Measurements from ENCODE around the gene TMEM183A. TPM values are rescaled to one million over a fixed set of nuclear protein-coding genes. Genes with fewer than 3 reads are reported as not detected.

Gene TMEM183A
- total RNA-seq, 1 experiment from 2014 or later, result 119 TPM

- no peaks in the 10 kb centered on the region for H3K27me3 ChIP-seq (ENCODE audit: low read length)
- BruUV-seq (replicated peaks), result no TSS peak
- H3F3A ChIP-seq (ENCODE audit: low read length, unreplicated experiment), result no peaks in the 10 kb centered on the region
- H3K4me2 ChIP-seq (ENCODE audit: low read length), result no peak overlapping the region
- no peaks in the 10 kb centered on the region for H3K9me2 ChIP-seq (replicated peaks; ENCODE audit: low read length)
- no peaks in the 10 kb centered on the region for H3K9me3 ChIP-seq (ENCODE audit: low read length)
- intact Hi-C loops (cut with micrococcal nuclease), result no loop called here
- TF ChIP-seq EZH2 (IDR thresholded peaks at IDR 0.05; ENCODE audit: low read length, unreplicated experiment) (no peak), EZH2phosphoT487 (IDR thresholded peaks at IDR 0.05; ENCODE audit: borderline replicate concordance, low read length) (no peak), CTCF (conservative IDR thresholded peaks at IDR 0.05; ENCODE audit: low read depth, low read length) (no peak)
- no peaks in the 10 kb centered on the region for H4K20me1 ChIP-seq (ENCODE audit: low read length)
- no peaks in the 10 kb centered on the region for H3K79me2 ChIP-seq (ENCODE audit: low read length)
- no peak for ATAC-seq
- H3K4me3 ChIP-seq (ENCODE audit: low read length), result no peak overlapping the region
- no peaks in the 10 kb centered on the region for H3K36me3 ChIP-seq (ENCODE audit: low read depth, low read length)
- ChIA-PET CTCF (no interaction called here), POLR2A (ENCODE audit: unreplicated experiment) (no interaction called here)
- H3K4me1 ChIP-seq (ENCODE audit: insufficient read depth, low read length), result peaks cover 7% of the 10 kb centered on the region; the same call in 1 of the 2 replicates
- no peak overlapping the region for H3K9ac ChIP-seq (ENCODE audit: low read length)
- H2AFZ ChIP-seq (ENCODE audit: low read length), result no peak overlapping the region
- no peak overlapping the region for H3K27ac ChIP-seq (ENCODE audit: low read length)
- DNase-seq, result no peak
These were observed 38.8 kb downstream of the TMEM183A start for GRCh38 chr1:203045821-203046594.

GRCh38 chr1:203046984-203047630 is 39.9 kb downstream of the TMEM183A start:
- ChIA-PET CTCF (no interaction called here), POLR2A (ENCODE audit: unreplicated experiment) (no interaction called here)
- TF ChIP-seq EZH2 (IDR thresholded peaks at IDR 0.05; ENCODE audit: low read length, unreplicated experiment) (no peak), EZH2phosphoT487 (IDR thresholded peaks at IDR 0.05; ENCODE audit: borderline replicate concordance, low read length) (no peak), CTCF (conservative IDR thresholded peaks at IDR 0.05; ENCODE audit: low read depth, low read length) (no peak)
- Histone ChIP-seq H3K4me2 (ENCODE audit: low read length) (no peak overlapping the region; the same call in 1 of the 2 replicates), H3K27ac (ENCODE audit: low read length) (no peak overlapping the region), H3F3A (ENCODE audit: low read length, unreplicated experiment) (no peaks in the 10 kb centered on the region), H4K20me1 (ENCODE audit: low read length) (no peaks in the 10 kb centered on the region), H3K4me1 (ENCODE audit: insufficient read depth, low read length) (peaks cover 7% of the 10 kb centered on the region; the same call in 1 of the 2 replicates), H3K9me2 (replicated peaks; ENCODE audit: low read length) (no peaks in the 10 kb centered on the region), H3K27me3 (ENCODE audit: low read length) (no peaks in the 10 kb centered on the region), H3K36me3 (ENCODE audit: low read depth, low read length) (no peaks in the 10 kb centered on the region), H3K9ac (ENCODE audit: low read length) (no peak overlapping the region), H3K4me3 (ENCODE audit: low read length) (no peak overlapping the region), H2AFZ (ENCODE audit: low read length) (no peak overlapping the region), H3K9me3 (ENCODE audit: low read length) (no peaks in the 10 kb centered on the region), H3K79me2 (ENCODE audit: low read length) (no peaks in the 10 kb centered on the region)
- DNase-seq (peak; percentile 79), ATAC-seq (peak; percentile 99)
- intact Hi-C loops (cut with micrococcal nuclease), result no loop called here
- BruUV-seq (replicated peaks), result no TSS peak

- BruUV-seq (replicated peaks), result no TSS peak
- Histone ChIP-seq H3K36me3 (ENCODE audit: low read depth, low read length) (no peaks in the 10 kb centered on the region), H3K9ac (ENCODE audit: low read length) (no peak overlapping the region), H3F3A (ENCODE audit: low read length, unreplicated experiment) (no peaks in the 10 kb centered on the region), H3K27me3 (ENCODE audit: low read length) (no peaks in the 10 kb centered on the region), H3K4me1 (ENCODE audit: insufficient read depth, low read length) (peaks cover 7% of the 10 kb centered on the region; the same call in 1 of the 2 replicates), H3K4me2 (ENCODE audit: low read length) (no peak overlapping the region), H3K79me2 (ENCODE audit: low read length) (no peaks in the 10 kb centered on the region), H4K20me1 (ENCODE audit: low read length) (no peaks in the 10 kb centered on the region), H3K9me2 (replicated peaks; ENCODE audit: low read length) (no peaks in the 10 kb centered on the region), H3K27ac (ENCODE audit: low read length) (no peak overlapping the region), H3K9me3 (ENCODE audit: low read length) (no peaks in the 10 kb centered on the region), H2AFZ (ENCODE audit: low read length) (no peak overlapping the region), H3K4me3 (ENCODE audit: low read length) (no peak overlapping the region)
- ChIA-PET CTCF (no interaction called here), POLR2A (ENCODE audit: unreplicated experiment) (no interaction called here)
- DNase-seq (no peak), ATAC-seq (no peak)
- intact Hi-C loops (cut with micrococcal nuclease), result no loop called here
- TF ChIP-seq CTCF (conservative IDR thresholded peaks at IDR 0.05; ENCODE audit: low read depth, low read length) (no peak), EZH2 (IDR thresholded peaks at IDR 0.05; ENCODE audit: low read length, unreplicated experiment) (no peak), EZH2phosphoT487 (IDR thresholded peaks at IDR 0.05; ENCODE audit: borderline replicate concordance, low read length) (no peak)
These were observed 40.9 kb downstream of the TMEM183A start for GRCh38 chr1:203048086-203048485.

Data from PC-3 (cell line).